Effector CD4-positive, alpha-beta T cell (primary cell): ENCODE measurements around the gene UQCRC1.

Experiments
- DNase-seq: peaks from one replicate; pipeline ENCODE4 v3.0.0-alpha.2; 2020
- total RNA-seq: gene quantifications from one replicate; lab custom pipeline; 2026; lab: John Stamatoyannopoulos, UW

Gene UQCRC1
- 55.9 reads per million, percentile 71 among the genes with 10 or more reads in this experiment for total RNA-seq

- peak; percentile 89 for DNase-seq
Observed at GRCh38 chr3:48609088-48610005, at the start of gene UQCRC1. TSS of gene UQCRC1 (minus strand) at chr3:48609646. CDS start at chr3:48609620, 26 bp downstream.

GRCh38 chr3:48656841-48657281, 47.4 kb upstream of the UQCRC1 start:
- DNase-seq = no peak

- DNase-seq = peak; percentile 76
Observed at GRCh38 chr3:48656061-48656840, 46.8 kb upstream of the UQCRC1 start.

DNA sequence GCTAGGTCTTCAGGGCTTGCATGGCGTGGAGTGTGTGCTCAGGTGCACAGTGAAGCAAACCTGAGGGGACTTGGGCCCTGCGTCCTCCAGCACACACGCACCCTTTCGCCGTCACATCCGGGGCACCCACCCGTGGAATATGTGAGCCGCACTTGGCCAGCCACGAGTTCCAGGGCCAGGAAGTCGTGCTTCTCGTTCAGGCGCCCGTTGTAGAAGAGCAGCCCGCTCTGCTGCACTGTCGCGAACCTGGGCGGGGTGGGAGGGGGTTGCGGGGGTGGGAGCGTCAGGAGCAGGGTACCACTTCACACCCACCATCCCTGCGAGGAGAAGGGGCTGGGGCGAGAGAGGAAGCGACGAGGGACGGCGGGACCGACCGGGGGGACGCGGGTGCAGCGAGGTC, 46.2 kb upstream of the UQCRC1 start:
- DNase-seq = peak; percentile 38

DNA sequence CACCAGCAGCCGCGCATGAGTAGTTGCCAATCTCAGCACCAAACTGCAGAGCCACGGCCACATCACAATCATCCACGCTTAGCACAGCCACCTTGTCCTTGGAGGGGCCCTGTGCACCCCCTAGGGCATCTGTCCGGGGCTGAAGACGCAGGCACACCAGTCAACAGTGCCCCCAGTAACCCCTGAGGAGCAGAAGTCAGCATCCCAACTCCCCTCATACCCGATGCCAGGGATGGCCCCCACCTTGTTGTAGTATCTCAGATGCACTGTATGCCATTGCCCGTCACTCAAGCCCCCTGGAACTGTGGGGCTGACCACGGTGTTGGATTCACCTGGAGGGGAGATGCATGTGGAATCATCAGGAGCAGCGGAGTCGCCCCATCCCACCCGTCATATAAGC, 45.6 kb upstream of the UQCRC1 start:
- DNase-seq = no peak

- DNase-seq = no peak
Observed at GRCh38 chr3:48652923-48653715, 43.7 kb upstream of the UQCRC1 start.

GRCh38 chr3:48651771-48652170, 42.3 kb upstream of the UQCRC1 start:
- no peak for DNase-seq

DNA sequence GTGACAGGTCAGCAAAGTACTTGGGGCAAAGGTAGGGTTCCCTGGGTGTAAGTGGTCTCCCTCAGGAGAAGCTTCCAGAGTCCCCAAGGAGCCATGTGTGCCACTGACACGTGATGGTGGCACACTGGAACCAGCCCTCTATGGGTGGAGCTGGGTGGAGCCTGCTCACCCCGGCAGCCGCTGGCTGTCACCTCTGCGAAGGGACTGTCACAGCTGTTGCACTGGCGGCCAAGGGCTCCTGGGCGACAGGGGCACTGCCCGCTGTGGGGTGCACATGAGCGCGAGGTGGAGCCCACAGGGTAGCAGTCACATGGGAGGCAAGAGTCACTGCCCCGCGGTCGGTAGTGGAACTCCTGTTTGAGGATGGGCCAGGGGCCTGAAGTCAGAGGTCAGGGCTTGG, 41.3 kb upstream of the UQCRC1 start:
- DNase-seq = no peak

DNA sequence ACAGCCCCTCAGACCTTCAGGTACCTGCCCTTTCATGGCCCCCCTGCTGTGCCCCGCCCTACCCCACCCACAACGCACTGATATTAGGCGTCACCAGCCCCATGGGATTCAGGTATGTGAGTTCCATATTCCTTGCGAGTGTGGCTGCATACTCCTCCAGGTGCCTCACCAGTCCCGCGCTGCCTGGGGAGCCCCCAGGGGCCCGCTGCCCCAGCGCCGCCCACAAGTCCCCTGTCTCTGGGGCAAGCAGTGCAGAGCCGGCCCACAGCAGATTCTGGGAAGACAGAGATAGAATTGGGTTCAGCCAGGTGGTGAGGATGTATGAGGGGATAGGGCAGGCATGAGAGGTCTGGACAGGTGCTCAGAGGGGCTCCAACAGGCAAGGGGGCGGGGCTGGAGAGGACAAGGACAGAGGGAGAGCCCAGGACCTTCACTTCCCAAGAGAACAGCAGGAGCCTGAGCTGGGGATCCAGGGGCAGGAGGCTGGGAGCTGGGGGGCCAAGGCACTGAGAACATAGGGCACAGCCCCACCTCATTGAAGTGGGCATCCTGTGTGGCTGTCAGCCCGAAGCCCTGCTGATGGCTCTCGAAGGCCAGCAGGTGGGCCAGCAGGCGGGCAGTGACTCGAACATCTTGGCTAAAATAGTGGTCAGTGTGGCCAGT, 38.9 kb upstream of the UQCRC1 start:
- DNase-seq = no peak

DNA sequence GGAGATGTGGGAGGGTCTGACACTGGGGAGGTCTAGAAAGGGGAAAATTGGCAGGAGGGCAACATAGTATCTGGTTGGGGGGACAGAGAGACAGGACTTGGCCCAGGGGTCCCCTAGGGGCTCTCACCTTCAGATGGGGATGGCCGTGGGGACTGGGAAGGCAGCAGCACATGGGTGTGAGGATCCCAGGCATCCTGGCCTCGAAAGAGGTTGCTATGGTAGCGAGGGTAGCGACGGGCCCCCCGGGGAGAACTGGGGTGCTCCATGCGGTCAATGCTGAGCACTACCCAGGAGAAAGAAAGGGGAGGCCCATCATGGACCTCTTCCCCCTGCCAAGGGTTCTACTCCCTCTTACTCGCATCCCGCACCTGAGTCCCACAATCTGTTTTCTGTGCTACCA, 38.3 kb upstream of the UQCRC1 start:
- DNase-seq = no peak

DNA sequence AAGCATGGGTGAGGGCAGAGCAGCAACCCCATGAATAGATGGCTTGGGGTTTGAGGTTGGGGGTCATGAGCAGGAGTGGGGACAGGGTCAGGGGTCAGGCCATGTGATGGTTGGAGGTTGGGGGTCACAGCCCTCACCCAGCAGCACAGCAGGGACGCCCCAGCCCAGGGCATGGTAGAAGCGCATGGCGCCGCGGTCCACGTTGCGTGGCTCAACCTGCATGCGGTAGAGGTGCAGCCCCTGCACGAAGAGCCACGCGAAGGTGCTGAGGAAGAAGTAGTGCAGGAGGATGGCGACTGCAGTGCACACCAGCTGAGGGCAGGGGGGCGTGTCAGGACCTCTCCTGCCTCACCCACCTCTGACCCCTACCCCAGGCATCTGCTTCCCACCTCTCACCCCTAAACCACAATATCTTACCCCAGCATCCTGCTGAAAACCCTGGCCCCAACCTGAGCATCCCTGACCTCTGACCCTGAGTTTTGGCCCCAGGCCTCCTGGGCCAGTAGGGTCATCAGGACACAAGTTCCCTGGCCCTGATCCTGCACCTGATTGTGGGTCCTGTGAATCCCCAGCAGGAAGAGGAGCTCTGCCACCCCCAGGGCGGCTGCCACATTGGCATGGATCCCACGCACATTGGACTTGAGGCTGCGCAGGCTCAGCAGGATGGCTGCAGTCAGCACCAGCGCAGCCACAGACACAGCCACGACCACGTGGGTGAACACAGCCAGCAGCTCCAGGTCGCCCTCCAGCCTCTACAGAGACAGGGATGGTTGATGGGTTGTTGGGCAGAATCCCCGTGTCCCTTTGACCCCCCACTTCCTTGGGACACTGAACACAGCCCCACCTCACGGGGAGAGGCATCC, 35.7 kb upstream of the UQCRC1 start:
- DNase-seq = no peak

- DNase-seq = no peak
Observed at GRCh38 chr3:48642605-48643004, 33.2 kb upstream of the UQCRC1 start.

DNA sequence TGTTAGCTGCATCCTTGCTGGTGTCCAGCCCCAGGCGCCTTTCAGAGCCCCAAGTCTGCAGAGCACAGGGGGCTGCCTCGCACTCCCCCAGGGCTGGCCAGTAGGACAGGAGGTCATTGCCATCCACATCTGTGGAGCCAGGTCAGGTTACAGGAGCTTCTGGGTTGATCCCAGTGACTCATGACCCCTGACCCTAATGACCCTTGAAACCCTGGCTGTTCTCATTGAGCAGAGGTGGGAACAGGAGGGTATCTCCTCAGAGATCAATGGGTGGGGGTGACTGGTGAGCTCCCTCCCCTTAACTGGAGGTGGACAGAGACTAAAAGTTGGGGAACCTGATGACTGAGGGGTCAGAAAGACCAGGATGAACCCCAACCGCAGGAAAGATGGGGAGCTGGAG, 31.9 kb upstream of the UQCRC1 start:
- DNase-seq = no peak

DNA sequence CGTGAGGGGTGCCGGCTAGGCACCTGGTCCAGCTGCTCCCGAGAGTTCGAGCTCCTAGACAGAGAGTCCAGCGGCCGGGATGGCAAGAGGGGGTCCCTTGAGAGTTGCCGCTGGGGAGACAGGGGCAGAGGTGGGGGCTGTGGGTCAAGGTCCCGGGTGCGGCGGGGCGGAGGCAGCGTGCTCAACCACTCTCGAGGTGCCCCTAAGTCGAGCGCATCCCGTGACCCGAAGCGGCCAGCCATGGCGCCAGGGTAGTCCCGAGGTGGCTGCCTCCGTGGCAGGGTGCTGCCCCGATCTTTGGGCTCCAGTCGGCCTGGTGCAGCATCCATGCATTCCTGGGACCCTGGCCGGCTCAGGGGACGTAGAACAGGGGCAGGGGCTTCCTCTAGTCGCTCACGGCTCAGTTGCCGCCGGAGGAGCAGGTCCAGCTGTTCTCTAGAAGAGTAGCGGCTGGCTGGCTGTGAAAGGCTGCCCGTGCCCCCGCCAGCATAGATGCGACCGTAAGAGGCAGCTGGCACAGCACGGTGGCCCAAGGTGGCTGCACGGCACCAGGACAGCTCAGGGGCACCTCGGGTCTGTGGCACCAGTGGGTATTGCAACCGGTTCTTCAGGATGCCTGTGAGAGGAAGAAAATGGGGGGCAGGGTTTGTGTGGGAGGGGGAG, 30.6 kb upstream of the UQCRC1 start:
- no peak for DNase-seq

DNA sequence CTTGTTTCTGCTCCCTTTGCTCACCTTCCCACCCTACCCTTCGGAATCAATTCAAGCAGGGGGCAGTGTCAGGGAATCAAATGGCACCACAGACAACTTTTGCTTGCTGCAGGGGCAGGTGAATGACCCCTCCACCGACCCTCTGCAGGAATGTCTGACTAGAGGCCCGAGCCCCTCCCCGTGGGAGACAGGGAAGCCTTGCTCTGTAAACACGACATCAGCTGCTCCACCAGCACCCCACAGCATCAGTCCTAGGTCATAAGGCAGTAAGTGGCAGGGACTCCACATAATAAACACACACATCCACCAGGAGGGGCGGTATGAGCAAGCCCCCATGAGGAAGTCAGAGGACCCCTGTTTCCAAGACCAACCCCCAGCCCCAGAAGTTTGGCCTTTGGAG, 27.9 kb upstream of the UQCRC1 start:
- DNase-seq = no peak

GRCh38 chr3:48636149-48636655, 26.8 kb upstream of the UQCRC1 start:
- no peak for DNase-seq

DNA sequence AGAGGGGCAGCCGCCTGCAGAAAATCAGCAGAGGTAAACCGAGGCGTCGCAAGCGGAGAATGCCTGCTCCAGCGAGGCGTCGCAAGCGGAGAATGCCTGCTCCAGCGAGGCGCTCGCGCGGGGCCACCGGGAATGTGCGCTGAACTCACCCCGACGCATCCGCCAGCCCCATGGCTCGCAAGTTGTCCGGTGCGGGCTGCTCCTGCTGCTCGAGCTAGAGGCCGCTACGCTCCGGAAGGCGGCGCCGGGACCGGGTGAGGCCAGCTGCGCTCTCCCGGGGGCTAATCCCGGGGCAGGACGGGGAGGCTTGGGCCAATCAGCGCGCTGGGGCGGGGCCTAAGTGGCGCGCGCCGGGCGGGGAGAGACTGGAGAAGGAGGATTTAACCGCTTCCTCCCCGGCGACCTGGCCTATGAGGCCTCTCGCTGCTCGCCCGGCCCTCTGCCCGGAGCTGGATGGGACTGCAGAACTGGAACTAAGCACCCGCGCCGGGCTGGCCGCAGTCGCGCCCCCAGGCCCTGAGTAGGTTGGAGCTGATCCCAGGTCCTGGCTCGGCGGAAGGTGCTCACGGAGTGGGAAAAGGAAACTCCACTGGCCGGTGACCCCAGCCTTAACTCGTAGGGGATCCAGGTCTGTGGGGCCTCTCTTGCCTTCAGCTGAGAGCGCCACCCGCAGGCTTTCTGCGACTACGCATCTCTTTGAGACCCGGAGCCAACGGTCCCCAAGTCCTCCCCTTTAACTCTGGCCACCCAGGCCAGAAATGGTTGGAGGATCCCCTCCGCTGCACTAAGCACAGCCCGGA, 26.0 kb upstream of the UQCRC1 start, which contains the start of gene SLC26A6:
SLC26A6 (minus strand) TSS at position 240 of the 800 bp plus-strand sequence; CDS start at position 172, 68 bp downstream.
- peak; percentile 92 for DNase-seq

DNA sequence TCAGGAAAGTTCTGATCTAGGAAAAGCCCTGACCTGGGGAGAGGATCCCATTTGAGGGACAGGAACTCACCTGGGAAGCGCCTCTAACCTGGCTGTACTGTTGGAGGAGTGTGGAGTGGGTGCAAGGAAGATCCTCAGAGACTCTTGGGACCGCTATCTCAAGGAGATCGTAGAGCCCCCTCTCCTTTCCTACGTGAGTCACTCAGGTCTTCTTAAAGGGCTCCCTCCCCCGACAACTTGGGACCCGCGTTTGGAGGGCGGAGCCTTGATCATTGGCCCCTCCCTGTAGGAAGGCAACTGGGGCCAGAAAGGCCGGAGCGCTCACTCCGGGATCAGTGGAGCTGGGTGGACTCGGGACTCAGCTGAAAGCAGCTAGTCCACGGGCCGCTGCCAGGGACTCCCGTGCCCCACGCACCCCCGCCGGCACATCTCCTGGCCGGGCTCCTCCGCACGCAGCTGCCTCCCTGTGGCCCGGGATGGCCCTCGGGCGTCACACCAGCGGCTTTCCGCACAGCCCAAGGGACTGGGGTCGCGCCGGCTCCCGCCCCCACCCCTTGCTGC, 25.3 kb upstream of the UQCRC1 start:
- DNase-seq = peak; percentile 31

DNA sequence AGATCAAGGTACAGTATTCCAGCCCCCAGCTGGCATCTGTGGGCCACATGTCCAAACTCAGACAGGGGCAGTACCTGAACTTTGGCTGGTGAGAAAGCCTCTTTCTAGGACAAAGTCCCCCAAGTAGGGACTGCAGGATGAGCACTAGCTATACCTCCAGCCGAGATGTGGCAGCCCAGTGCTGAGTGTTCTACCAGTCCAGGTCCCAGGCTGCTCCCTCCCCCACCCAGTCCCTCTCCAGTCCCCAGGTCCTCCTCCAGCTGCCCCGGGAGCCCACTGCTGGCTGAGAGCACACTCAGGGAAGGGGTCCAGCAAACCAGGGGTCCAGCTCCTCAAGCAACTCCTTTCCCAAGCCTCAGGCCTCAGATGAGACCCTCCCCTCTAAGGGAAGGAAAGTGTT, 24.3 kb upstream of the UQCRC1 start:
- DNase-seq = no peak
